ENCODE results near the gene WFDC1.
A peak's percentile ranks its signal among the peaks of the same experiment; 100 is the strongest.

The WFDC1 gene

GRCh38 chr16:84323606-84324005, 28.9 kb downstream of the WFDC1 start:
- H3K36me3 ChIP-seq (ENCODE audit: control insufficient read depth in 2 of 2, insufficient read depth in 2 of 2, low read length in 2 of 2): no peaks in the 10 kb centered on the region
- no peaks in the 10 kb centered on the region for H3K9me3 ChIP-seq (ENCODE audit: control insufficient read depth in 2 of 2, low read length in 2 of 2)
- no peaks in the 10 kb centered on the region for H3K4me1 ChIP-seq (ENCODE audit: control insufficient read depth in 2 of 2, insufficient read depth in 2 of 2, low read length in 2 of 2)
- no peak overlapping the region for H3K27ac ChIP-seq (ENCODE audit: low read depth in 2 of 2, low read length in 2 of 2)
- no peak overlapping the region for H3K9ac ChIP-seq (ENCODE audit: low read depth in 1 of 2, low read length in 2 of 2)
- H3K4me3 ChIP-seq (ENCODE audit: low read length in 2 of 2): no peak overlapping the region
- no peaks in the 10 kb centered on the region for H3K27me3 ChIP-seq (ENCODE audit: control insufficient read depth in 2 of 2, insufficient read depth in 2 of 2, low read length in 2 of 2)

- Histone ChIP-seq H3K4me3 (ENCODE audit: low read length in 2 of 2) (no peak overlapping the region), H3K27ac (ENCODE audit: low read depth in 2 of 2, low read length in 2 of 2) (no peak overlapping the region), H3K9ac (ENCODE audit: low read depth in 1 of 2, low read length in 2 of 2) (no peak overlapping the region), H3K36me3 (ENCODE audit: control insufficient read depth in 2 of 2, insufficient read depth in 2 of 2, low read length in 2 of 2) (no peaks in the 10 kb centered on the region), H3K4me1 (ENCODE audit: control insufficient read depth in 2 of 2, insufficient read depth in 2 of 2, low read length in 2 of 2) (no peaks in the 10 kb centered on the region), H3K9me3 (ENCODE audit: control insufficient read depth in 2 of 2, low read length in 2 of 2) (no peaks in the 10 kb centered on the region), H3K27me3 (ENCODE audit: control insufficient read depth in 2 of 2, insufficient read depth in 2 of 2, low read length in 2 of 2) (no peaks in the 10 kb centered on the region)
These were observed 30.0 kb downstream of the WFDC1 start for GRCh38 chr16:84324434-84325262.

GRCh38 chr16:84326545-84326944, 31.9 kb downstream of the WFDC1 start:
- no peaks in the 10 kb centered on the region for H3K9me3 ChIP-seq (ENCODE audit: control insufficient read depth in 2 of 2, low read length in 2 of 2)
- H3K9ac ChIP-seq (ENCODE audit: low read depth in 1 of 2, low read length in 2 of 2): no peak overlapping the region
- H3K36me3 ChIP-seq (ENCODE audit: control insufficient read depth in 2 of 2, insufficient read depth in 2 of 2, low read length in 2 of 2): no peaks in the 10 kb centered on the region
- H3K27ac ChIP-seq (ENCODE audit: low read depth in 2 of 2, low read length in 2 of 2): no peak overlapping the region
- H3K4me3 ChIP-seq (ENCODE audit: low read length in 2 of 2): no peak overlapping the region
- no peaks in the 10 kb centered on the region for H3K27me3 ChIP-seq (ENCODE audit: control insufficient read depth in 2 of 2, insufficient read depth in 2 of 2, low read length in 2 of 2)
- no peaks in the 10 kb centered on the region for H3K4me1 ChIP-seq (ENCODE audit: control insufficient read depth in 2 of 2, insufficient read depth in 2 of 2, low read length in 2 of 2)

DNA sequence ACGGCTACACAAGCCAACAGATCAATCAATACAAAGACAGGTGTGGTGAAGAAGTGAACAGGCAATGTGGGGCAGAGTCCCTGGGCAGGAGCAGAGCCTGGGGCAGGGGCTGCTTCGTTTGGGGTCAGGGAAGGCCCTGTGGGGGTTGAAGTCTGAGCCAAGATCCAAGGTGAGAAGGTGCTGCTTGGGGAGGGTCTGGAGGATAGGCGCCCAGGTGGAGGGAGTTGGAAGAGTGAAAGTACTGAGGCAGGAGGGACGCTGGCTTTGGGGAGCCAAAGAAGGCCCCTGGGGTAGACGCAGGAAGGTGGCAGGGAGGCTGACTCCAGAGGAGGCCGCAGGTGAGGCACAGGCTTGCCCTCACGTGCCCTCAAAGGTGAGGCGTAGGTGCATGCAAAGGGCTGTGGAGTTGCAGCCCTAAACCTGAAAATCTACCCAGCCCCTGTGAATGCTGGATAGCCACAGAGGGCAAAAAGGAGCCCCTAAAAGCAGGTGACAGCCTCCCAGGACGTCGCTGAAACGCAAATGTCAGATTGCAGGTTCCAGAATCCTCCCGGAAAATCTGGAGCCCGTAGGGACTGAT, 33.3 kb downstream of the WFDC1 start:
- Histone ChIP-seq H3K36me3 (ENCODE audit: control insufficient read depth in 2 of 2, insufficient read depth in 2 of 2, low read length in 2 of 2) (no peaks in the 10 kb centered on the region), H3K27me3 (ENCODE audit: control insufficient read depth in 2 of 2, insufficient read depth in 2 of 2, low read length in 2 of 2) (no peaks in the 10 kb centered on the region), H3K9me3 (ENCODE audit: control insufficient read depth in 2 of 2, low read length in 2 of 2) (no peaks in the 10 kb centered on the region), H3K9ac (ENCODE audit: low read depth in 1 of 2, low read length in 2 of 2) (no peak overlapping the region), H3K4me1 (ENCODE audit: control insufficient read depth in 2 of 2, insufficient read depth in 2 of 2, low read length in 2 of 2) (peaks cover 1 to 4% of the 10 kb centered on the region in 2 donors), H3K4me3 (ENCODE audit: low read length in 2 of 2) (no peak overlapping the region), H3K27ac (ENCODE audit: low read depth in 2 of 2, low read length in 2 of 2) (no peak overlapping the region)

DNA sequence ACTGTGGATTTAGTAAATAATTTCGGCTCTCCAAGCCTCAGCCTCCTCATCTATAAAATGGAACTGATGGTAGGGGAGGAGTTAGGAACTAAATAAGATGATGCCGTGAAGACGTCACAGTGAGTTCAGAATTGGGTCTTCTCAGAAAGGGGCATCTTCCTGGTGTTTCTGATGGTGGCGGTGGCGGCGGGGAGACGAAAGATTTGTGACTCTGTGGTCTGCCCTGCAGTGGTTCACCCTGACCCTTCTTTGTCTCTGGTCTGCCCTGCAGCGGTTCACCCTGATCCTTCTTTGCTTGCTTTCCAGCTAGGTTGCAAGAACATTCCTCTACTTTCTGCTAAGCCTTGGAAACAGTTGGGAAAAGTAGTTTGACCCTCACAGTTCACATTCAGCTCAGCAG, 34.3 kb downstream of the WFDC1 start:
- Histone ChIP-seq H3K9me3 (ENCODE audit: control insufficient read depth in 2 of 2, low read length in 2 of 2) (no peaks in the 10 kb centered on the region), H3K36me3 (ENCODE audit: control insufficient read depth in 2 of 2, insufficient read depth in 2 of 2, low read length in 2 of 2) (no peaks in the 10 kb centered on the region), H3K9ac (ENCODE audit: low read depth in 1 of 2, low read length in 2 of 2) (no peak overlapping the region), H3K27ac (ENCODE audit: low read depth in 2 of 2, low read length in 2 of 2) (no peak overlapping the region), H3K27me3 (ENCODE audit: control insufficient read depth in 2 of 2, insufficient read depth in 2 of 2, low read length in 2 of 2) (no peaks in the 10 kb centered on the region), H3K4me3 (ENCODE audit: low read length in 2 of 2) (no peak overlapping the region), H3K4me1 (ENCODE audit: control insufficient read depth in 2 of 2, insufficient read depth in 2 of 2, low read length in 2 of 2) (peaks cover 10 to 11% of the 10 kb centered on the region in 2 donors)

GRCh38 chr16:84329843-84330684, 35.4 kb downstream of the WFDC1 start:
- no peaks in the 10 kb centered on the region for H3K27me3 ChIP-seq (ENCODE audit: control insufficient read depth in 2 of 2, insufficient read depth in 2 of 2, low read length in 2 of 2)

DNA sequence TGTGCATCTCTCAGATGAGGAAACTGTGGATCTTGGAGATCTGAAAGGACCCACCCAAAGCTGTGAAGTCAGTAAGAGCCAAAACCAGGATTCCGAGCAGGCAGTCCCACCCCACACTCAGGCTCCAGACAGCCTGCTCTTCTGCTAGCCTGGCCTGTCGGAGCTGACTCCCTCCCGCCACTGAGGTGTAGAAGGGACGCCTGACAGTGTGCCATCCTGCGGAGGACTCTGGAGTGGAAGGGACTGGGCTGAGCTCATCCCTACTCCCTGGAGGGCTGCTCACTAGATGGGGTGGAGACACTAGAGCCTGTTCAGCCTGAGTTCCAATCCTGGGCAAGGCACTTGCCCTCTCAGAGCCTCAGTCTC, 36.0 kb downstream of the WFDC1 start:
- Histone ChIP-seq H3K4me3 (ENCODE audit: low read length in 2 of 2) (no peak overlapping the region), H3K36me3 (ENCODE audit: control insufficient read depth in 2 of 2, insufficient read depth in 2 of 2, low read length in 2 of 2) (no peaks in the 10 kb centered on the region), H3K9ac (ENCODE audit: low read depth in 1 of 2, low read length in 2 of 2) (no peak overlapping the region), H3K27ac (ENCODE audit: low read depth in 2 of 2, low read length in 2 of 2) (no peak overlapping the region), H3K9me3 (ENCODE audit: control insufficient read depth in 2 of 2, low read length in 2 of 2) (no peaks in the 10 kb centered on the region), H3K4me1 (ENCODE audit: control insufficient read depth in 2 of 2, insufficient read depth in 2 of 2, low read length in 2 of 2) (peaks cover 16 to 20% of the 10 kb centered on the region in 2 donors), H3K27me3 (ENCODE audit: control insufficient read depth in 2 of 2, insufficient read depth in 2 of 2, low read length in 2 of 2) (no peaks in the 10 kb centered on the region)

More at GRCh38 chr16:84329843-84330684, 35.4 kb downstream of the WFDC1 start:
- Histone ChIP-seq H3K4me1 (ENCODE audit: control insufficient read depth in 2 of 2, insufficient read depth in 2 of 2, low read length in 2 of 2) (peaks cover 16 to 20% of the 10 kb centered on the region in 2 donors), H3K9ac (ENCODE audit: low read depth in 1 of 2, low read length in 2 of 2) (no peak overlapping the region), H3K4me3 (ENCODE audit: low read length in 2 of 2) (no peak overlapping the region), H3K27ac (ENCODE audit: low read depth in 2 of 2, low read length in 2 of 2) (no peak overlapping the region), H3K36me3 (ENCODE audit: control insufficient read depth in 2 of 2, insufficient read depth in 2 of 2, low read length in 2 of 2) (no peaks in the 10 kb centered on the region), H3K9me3 (ENCODE audit: control insufficient read depth in 2 of 2, low read length in 2 of 2) (no peaks in the 10 kb centered on the region)

- Histone ChIP-seq H3K4me1 (ENCODE audit: control insufficient read depth in 2 of 2, insufficient read depth in 2 of 2, low read length in 2 of 2) (peaks cover 16 to 20% of the 10 kb centered on the region in 2 donors), H3K9ac (ENCODE audit: low read depth in 1 of 2, low read length in 2 of 2) (no peak overlapping the region), H3K4me3 (ENCODE audit: low read length in 2 of 2) (no peak overlapping the region), H3K9me3 (ENCODE audit: control insufficient read depth in 2 of 2, low read length in 2 of 2) (no peaks in the 10 kb centered on the region), H3K27ac (ENCODE audit: low read depth in 2 of 2, low read length in 2 of 2) (no peak overlapping the region), H3K36me3 (ENCODE audit: control insufficient read depth in 2 of 2, insufficient read depth in 2 of 2, low read length in 2 of 2) (no peaks in the 10 kb centered on the region), H3K27me3 (ENCODE audit: control insufficient read depth in 2 of 2, insufficient read depth in 2 of 2, low read length in 2 of 2) (no peaks in the 10 kb centered on the region)
These were observed 37.5 kb downstream of the WFDC1 start for GRCh38 chr16:84331998-84332780.

DNA sequence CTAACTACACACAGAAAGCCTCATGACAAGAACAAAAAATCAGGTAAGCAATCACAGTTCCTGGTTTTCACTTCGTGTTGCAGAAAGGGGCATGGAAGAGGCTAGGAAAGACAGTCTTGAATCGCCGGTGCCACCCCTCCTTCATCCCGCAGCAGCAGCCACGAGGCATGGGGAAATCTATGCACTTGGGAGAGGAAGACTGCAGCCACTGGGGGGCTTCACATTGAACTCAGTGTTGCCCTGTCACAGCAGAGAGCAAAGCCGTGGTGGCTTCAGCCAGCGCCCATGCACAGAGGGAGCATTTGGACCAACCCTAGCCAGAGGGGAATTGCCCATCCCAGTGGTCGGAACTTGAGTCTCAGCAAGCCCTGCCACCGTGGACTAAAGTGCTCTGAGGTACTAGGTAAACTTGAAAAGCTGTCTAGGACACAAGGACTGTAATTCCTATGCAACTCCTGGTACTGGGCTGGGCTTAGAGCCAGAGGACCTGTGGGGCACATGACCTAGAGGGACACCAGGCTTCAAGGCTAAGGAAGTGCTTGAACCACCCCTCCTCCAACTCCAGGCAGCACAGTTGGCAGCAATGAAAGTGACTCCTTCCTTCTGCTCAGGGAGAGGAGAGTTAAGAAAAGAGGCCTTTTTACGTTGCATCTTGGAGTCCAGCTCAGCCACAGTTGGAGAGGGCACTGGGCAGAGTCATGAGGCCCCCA, 38.5 kb downstream of the WFDC1 start:
- peak overlapping the region in 1 of 2 donors; percentile 12 for H3K4me3 ChIP-seq (ENCODE audit: low read length in 2 of 2)
- no peaks in the 10 kb centered on the region for H3K27me3 ChIP-seq (ENCODE audit: control insufficient read depth in 2 of 2, insufficient read depth in 2 of 2, low read length in 2 of 2)
- peak overlapping the region in 1 of 2 donors; percentile 53 for H3K9ac ChIP-seq (ENCODE audit: low read depth in 1 of 2, low read length in 2 of 2)
- H3K27ac ChIP-seq (ENCODE audit: low read depth in 2 of 2, low read length in 2 of 2): peak overlapping the region; percentile 82 to 91
- no peaks in the 10 kb centered on the region for H3K9me3 ChIP-seq (ENCODE audit: control insufficient read depth in 2 of 2, low read length in 2 of 2)
- H3K36me3 ChIP-seq (ENCODE audit: control insufficient read depth in 2 of 2, insufficient read depth in 2 of 2, low read length in 2 of 2): no peaks in the 10 kb centered on the region
- H3K4me1 ChIP-seq (ENCODE audit: control insufficient read depth in 2 of 2, insufficient read depth in 2 of 2, low read length in 2 of 2): peaks cover 16 to 20% of the 10 kb centered on the region in 2 donors
